ENCODE results near the gene TOB1. TPM values are rescaled to one million over a fixed set of nuclear protein-coding genes. Genes with fewer than 3 reads are reported as not detected.

The TOB1 gene
- total RNA-seq, 2 experiments from 2014 or later: 419 to 449 TPM

DNA sequence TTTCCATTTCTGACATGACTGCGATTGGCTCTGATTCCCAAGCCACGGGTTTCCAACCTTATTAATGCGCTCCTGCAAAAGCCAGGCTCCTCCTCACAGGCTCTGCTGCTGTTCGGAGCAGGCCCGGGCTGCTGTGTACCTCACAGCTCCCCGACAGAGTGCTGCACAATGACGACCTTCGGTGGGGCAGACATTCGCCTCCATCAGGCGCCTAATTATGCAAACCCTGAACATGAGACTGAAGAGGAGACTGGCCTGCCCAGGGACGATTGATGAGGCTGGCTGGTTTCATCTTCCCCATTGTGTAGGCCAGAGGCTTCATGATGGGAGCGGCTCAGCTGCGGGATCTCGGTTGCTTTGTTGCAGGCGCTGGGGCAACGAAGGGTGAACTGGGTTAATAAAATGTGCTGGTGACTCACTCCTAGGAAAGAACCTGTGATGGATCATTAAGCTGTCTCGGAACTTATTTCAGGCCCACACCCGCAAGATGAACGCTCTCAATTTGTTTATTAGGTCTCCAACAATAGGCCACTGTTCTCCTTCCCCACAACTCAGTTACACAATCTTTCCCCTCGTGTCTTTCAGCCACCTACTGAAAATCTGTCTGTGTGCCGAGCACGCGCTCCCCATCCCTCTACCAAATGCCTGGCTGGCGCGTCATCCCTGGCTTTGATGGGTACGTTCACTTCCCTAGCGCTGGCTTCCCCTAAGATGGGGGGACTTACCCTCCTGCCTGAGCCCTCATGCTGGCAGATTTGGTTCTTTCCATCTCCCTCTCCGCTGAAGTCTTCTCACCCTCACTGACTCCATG, 27.2 kb upstream of the TOB1 start:
- Histone ChIP-seq H3K36me3 (ENCODE audit: insufficient read depth, low read length) (no peaks in the 10 kb centered on the region), H3K4me3 (ENCODE audit: low read length) (no peak overlapping the region), H3K27me3 (ENCODE audit: control insufficient read depth in 1 of 2, insufficient read depth in 2 of 2, low read length in 2 of 2) (no peaks in the 10 kb centered on the region), H3K9me3 (ENCODE audit: control insufficient read depth in 1 of 2, insufficient read depth in 1 of 2, low read length in 2 of 2) (no peaks in the 10 kb centered on the region), H3K4me1 (ENCODE audit: insufficient read depth, low read length) (no peaks in the 10 kb centered on the region), H3K27ac (ENCODE audit: low read depth in 1 of 2, low read length in 2 of 2) (no peak overlapping the region)
- H3K9me3 Mint-ChIP-seq: no peaks in the 10 kb centered on the region
- no peak overlapping the region for H3K4me3 Mint-ChIP-seq
- no peak overlapping the region for H3K27ac Mint-ChIP-seq
- H3K27me3 Mint-ChIP-seq: no peaks in the 10 kb centered on the region
- H3K4me1 Mint-ChIP-seq (ENCODE audit: low read depth): no peaks in the 10 kb centered on the region
- TF ChIP-seq, protein P1, sequence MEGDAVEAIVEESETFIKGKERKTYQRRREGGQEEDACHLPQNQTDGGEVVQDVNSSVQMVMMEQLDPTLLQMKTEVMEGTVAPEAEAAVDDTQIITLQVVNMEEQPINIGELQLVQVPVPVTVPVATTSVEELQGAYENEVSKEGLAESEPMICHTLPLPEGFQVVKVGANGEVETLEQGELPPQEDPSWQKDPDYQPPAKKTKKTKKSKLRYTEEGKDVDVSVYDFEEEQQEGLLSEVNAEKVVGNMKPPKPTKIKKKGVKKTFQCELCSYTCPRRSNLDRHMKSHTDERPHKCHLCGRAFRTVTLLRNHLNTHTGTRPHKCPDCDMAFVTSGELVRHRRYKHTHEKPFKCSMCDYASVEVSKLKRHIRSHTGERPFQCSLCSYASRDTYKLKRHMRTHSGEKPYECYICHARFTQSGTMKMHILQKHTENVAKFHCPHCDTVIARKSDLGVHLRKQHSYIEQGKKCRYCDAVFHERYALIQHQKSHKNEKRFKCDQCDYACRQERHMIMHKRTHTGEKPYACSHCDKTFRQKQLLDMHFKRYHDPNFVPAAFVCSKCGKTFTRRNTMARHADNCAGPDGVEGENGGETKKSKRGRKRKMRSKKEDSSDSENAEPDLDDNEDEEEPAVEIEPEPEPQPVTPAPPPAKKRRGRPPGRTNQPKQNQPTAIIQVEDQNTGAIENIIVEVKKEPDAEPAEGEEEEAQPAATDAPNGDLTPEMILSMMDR (IDR thresholded peaks at IDR 0.05): no peak
- ChIA-PET CTCF (interaction anchor here (1.3 kb wide), 1 partner anchor 41 kb away, joined by 4 read pairs; no protein-coding TSS in a partner anchor), POLR2A (interaction anchor here (1.0 to 1.2 kb wide), 2 partner anchors 26 to 28 kb away, joined by 5 read pairs; partner anchors contain the start of gene TOB1)
- H3K36me3 Mint-ChIP-seq (ENCODE audit: low read depth): no peaks in the 10 kb centered on the region
- ATAC-seq (ENCODE audit: poor library complexity) (no peak), DNase-seq (peak in 1 of 14 experiments; percentile 2)
- intact Hi-C loops (cut with DNase I, micrococcal nuclease): no loop called here

DNA sequence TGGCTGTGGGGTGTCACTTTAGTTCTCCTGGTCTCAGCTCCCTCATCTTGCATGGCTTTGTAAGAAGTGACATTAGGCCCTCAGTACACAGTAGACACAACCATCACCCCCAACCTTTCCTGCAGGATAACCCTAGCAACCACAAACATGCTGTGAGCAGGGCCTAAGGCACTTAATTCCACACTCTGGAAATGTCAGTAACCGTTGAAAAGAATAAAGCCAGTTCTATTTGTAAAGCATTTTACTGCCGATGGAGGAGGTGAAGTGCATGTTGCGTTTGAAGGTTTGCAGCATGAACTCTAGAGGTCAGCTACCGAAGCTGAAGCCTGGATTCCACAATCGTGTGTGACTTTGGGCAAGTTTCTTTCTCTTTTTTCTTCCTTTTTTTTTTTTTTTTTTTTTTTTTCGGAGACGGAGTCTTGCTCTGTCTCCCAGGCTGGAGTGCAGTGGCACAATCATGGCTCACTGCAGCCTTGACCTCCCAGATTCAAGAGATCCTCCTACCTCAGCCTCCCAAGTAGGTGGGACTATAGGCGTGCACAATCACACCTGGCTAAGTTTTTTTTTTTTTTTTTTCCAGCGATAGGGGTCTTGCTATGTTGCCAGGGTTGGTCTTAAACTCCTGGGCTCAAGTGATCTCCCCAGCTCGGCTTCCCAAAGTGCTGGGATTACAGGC, 26.1 kb upstream of the TOB1 start:
- H3K27me3 ChIP-seq (ENCODE audit: control insufficient read depth in 1 of 2, insufficient read depth in 2 of 2, low read length in 2 of 2): no peaks in the 10 kb centered on the region
- CTCF ChIA-PET: interaction anchor here (1.3 kb wide), 1 partner anchor 40 kb away, joined by 4 read pairs; no protein-coding TSS in a partner anchor
- H3K9me3 ChIP-seq (ENCODE audit: control insufficient read depth in 1 of 2, insufficient read depth in 1 of 2, low read length in 2 of 2): no peaks in the 10 kb centered on the region
- ATAC-seq (ENCODE audit: poor library complexity): no peak
- Mint-ChIP-seq H3K36me3 (ENCODE audit: low read depth) (no peaks in the 10 kb centered on the region), H3K27me3 (no peaks in the 10 kb centered on the region), H3K4me3 (no peak overlapping the region), H3K27ac (no peak overlapping the region), H3K9me3 (no peaks in the 10 kb centered on the region), H3K4me1 (ENCODE audit: low read depth) (peaks cover 7% of the 10 kb centered on the region)
- TF ChIP-seq, protein P1 (IDR thresholded peaks at IDR 0.05): no peak
- no peaks in the 10 kb centered on the region for H3K36me3 ChIP-seq (ENCODE audit: insufficient read depth, low read length)
- no peak overlapping the region for H3K27ac ChIP-seq (ENCODE audit: low read depth in 1 of 2, low read length in 2 of 2)
- intact Hi-C loops (cut with DNase I, micrococcal nuclease): no loop called here
- no peak for DNase-seq
- H3K4me1 ChIP-seq (ENCODE audit: insufficient read depth, low read length): peaks cover 11% of the 10 kb centered on the region
- H3K4me3 ChIP-seq (ENCODE audit: low read length): no peak overlapping the region
- POLR2A ChIA-PET: interaction anchor here (0.8 to 1.2 kb wide), 3 partner anchors 25 to 27 kb away, joined by 4 to 5 read pairs (median 5); partner anchors contain the start of gene TOB1

DNA sequence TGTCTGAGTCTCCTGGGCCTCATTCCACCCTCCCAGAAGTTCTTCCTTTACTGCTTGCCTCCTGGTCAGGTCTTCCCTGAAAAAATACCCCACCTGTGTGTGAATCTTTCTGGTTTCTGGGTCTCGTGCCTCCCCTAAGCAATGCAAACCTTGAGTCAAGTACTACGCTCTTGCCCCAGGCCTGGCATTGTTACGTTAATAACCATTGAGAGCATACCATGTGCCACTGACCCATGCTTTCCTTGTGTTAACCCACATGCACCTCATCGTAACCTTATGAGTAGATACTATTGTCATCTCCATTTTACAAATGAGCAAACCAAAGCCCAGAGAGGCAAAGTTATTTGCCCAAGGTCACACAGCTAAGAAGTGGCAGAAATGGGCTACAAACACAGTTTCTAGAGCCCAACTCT, 25.4 kb upstream of the TOB1 start:
- no peaks in the 10 kb centered on the region for H3K9me3 Mint-ChIP-seq
- H3K27ac Mint-ChIP-seq: no peak overlapping the region
- TF ChIP-seq, protein P1 (IDR thresholded peaks at IDR 0.05): no peak
- H3K4me3 ChIP-seq (ENCODE audit: low read length): no peak overlapping the region
- no peak overlapping the region for H3K27ac ChIP-seq (ENCODE audit: low read depth in 1 of 2, low read length in 2 of 2)
- no peaks in the 10 kb centered on the region for H3K27me3 Mint-ChIP-seq
- intact Hi-C loops (cut with DNase I, micrococcal nuclease): no loop called here
- no peaks in the 10 kb centered on the region for H3K9me3 ChIP-seq (ENCODE audit: control insufficient read depth in 1 of 2, insufficient read depth in 1 of 2, low read length in 2 of 2)
- DNase-seq: no peak
- no peaks in the 10 kb centered on the region for H3K36me3 ChIP-seq (ENCODE audit: insufficient read depth, low read length)
- no peaks in the 10 kb centered on the region for H3K36me3 Mint-ChIP-seq (ENCODE audit: low read depth)
- H3K4me1 Mint-ChIP-seq (ENCODE audit: low read depth): peaks cover 13% of the 10 kb centered on the region
- peaks cover 17% of the 10 kb centered on the region for H3K4me1 ChIP-seq (ENCODE audit: insufficient read depth, low read length)
- no peaks in the 10 kb centered on the region for H3K27me3 ChIP-seq (ENCODE audit: control insufficient read depth in 1 of 2, insufficient read depth in 2 of 2, low read length in 2 of 2)
- ChIA-PET POLR2A (interaction anchor here (0.8 kb wide), 1 partner anchor 25 kb away, joined by 4 read pairs; the partner anchor contains the start of gene TOB1), CTCF (interaction anchor here (1.3 kb wide), 1 partner anchor 39 kb away, joined by 4 read pairs; no protein-coding TSS in a partner anchor)
- no peak for ATAC-seq (ENCODE audit: poor library complexity)
- no peak overlapping the region for H3K4me3 Mint-ChIP-seq
